Measurements from ENCODE around the gene DRD1. TPM values are rescaled to one million over a fixed set of nuclear protein-coding genes. Genes with fewer than 3 reads are reported as not detected.

DRD1 gene
- total and polyA plus RNA-seq, 2 experiments from 2014 or later, result 0.11 to 0.14 TPM

GRCh38 chr5:175484322-175484721 lies 40.3 kb upstream of the DRD1 start (continued):
- no peak for TF ChIP-seq ZNF462 (CRISPR knock-in tag; IDR thresholded peaks at IDR 0.05)
- TF ChIP-seq EZH2phosphoT487 (IDR thresholded peaks at IDR 0.05; ENCODE audit: unreplicated experiment), result no peak
- TF ChIP-seq ZNF331 (CRISPR knock-in tag; IDR thresholded peaks at IDR 0.05; ENCODE audit: low read depth), result no peak
- TF ChIP-seq REST (IDR thresholded peaks at IDR 0.05; ENCODE audit: unreplicated experiment), result no peak
- no peak for TF ChIP-seq NANOG (IDR thresholded peaks at IDR 0.05; ENCODE audit: borderline replicate concordance)
- TF ChIP-seq CTCF (conservative IDR thresholded peaks at IDR 0.05; ENCODE audit: low read depth in 2 of 2), result no peak
- TF ChIP-seq ETS1 (IDR thresholded peaks at IDR 0.05), result no peak
- TF ChIP-seq CREB1 (CRISPR knock-in tag; IDR thresholded peaks at IDR 0.05; ENCODE audit: low read depth), result no peak
